PC-9 (cell line): Measurements from ENCODE around the gene YTHDF2. TPM values are rescaled to one million over a fixed set of nuclear protein-coding genes. Genes with fewer than 3 reads are reported as not detected.
"Not testable (repeated sequence)": the region's sequence is repeated elsewhere in the genome, so short reads cannot be mapped to it uniquely, and the experiment has no call there.

Experiments used
- BruUV-seq: library from RNA; stranded (reverse); fragments of 400-500 nt; replicated peaks from 2 replicates; lab custom pipeline; 2021; lab: Mats Ljungman, UMichigan
- CTCF ChIA-PET: fragments of 300-600 bp; sonication (Branson Sonifier 250); formaldehyde crosslinking; loops from one replicate; lab custom pipeline; 2022; ENCODE audit warnings: antibody characterized with exemption; lab: Charles Lee
- POLR2A ChIA-PET: fragments of 300-600 bp; sonication (Branson Sonifier 250); formaldehyde crosslinking; loops from one replicate; lab custom pipeline; 2022; ENCODE audit warnings: antibody characterized with exemption; ENCODE audit not compliant: unreplicated experiment; lab: Charles Lee
- DNase-seq, 2 experiments: peaks; one replicate each; pipeline versions ENCODE4 v3.0.0 to v3.0.0-alpha.2; 2015 to 2022; ENCODE audit warnings: mixed read lengths in 1 of 2
- H2AFZ ChIP-seq: fragments of 200-600 bp; sonication (generic); 2 replicates; pipeline ENCODE4 v1.8.1; 2017; ENCODE audit warnings: antibody characterized with exemption
- H3F3A ChIP-seq: fragments of 200-600 bp; sonication (generic); 2 replicates; pipeline ENCODE4 v1.8.1; 2017; ENCODE audit warnings: antibody characterized with exemption, mild to moderate bottlenecking, low read depth; ENCODE audit not compliant: insufficient read depth
- H3K27ac ChIP-seq: fragments of 200-600 bp; sonication (generic); 2 replicates; pipeline ENCODE4 v1.6.1; 2016; ENCODE audit warnings: mixed run types
- H3K27me3 ChIP-seq: fragments of 200-600 bp; sonication (generic); 2 replicates; pipeline ENCODE4 v1.6.1; 2016; ENCODE audit warnings: low read depth, mixed run types; ENCODE audit not compliant: insufficient read depth
- H3K36me3 ChIP-seq: fragments of 200-600 bp; sonication (generic); 2 replicates; pipeline ENCODE4 v1.6.1; 2016; ENCODE audit warnings: low read depth, mixed run types
- H3K4me1 ChIP-seq: fragments of 200-600 bp; sonication (generic); replicated peaks from 2 replicates; pipeline ENCODE4 v1.6.1; 2016; ENCODE audit warnings: mixed run types; ENCODE audit not compliant: insufficient read depth
- H3K4me2 ChIP-seq: fragments of 200-600 bp; sonication (generic); 2 replicates; pipeline ENCODE4 v1.6.1; 2017; ENCODE audit warnings: mixed run types
- H3K4me3 ChIP-seq: fragments of 200-600 bp; sonication (generic); 2 replicates; pipeline ENCODE4 v1.6.1; 2016; ENCODE audit warnings: mixed run types
- H3K79me2 ChIP-seq: fragments of 200-600 bp; sonication (generic); 2 replicates; pipeline ENCODE4 v1.6.1; 2017; ENCODE audit warnings: low read depth, mixed run types
- H3K9me2 ChIP-seq: fragments of 200-600 bp; sonication (generic); 2 replicates; pipeline ENCODE4 v1.8.1; 2017; ENCODE audit warnings: mild to moderate bottlenecking; ENCODE audit not compliant: insufficient read depth
- H3K9me3 ChIP-seq: fragments of 200-600 bp; sonication (generic); 2 replicates; pipeline ENCODE4 v1.8.1; 2016; ENCODE audit warnings: low read depth; ENCODE audit not compliant: insufficient read depth
- H4K20me1 ChIP-seq: fragments of 200-600 bp; sonication (generic); 2 replicates; pipeline ENCODE4 v1.8.1; 2017; ENCODE audit not compliant: insufficient read depth
- CTCF ChIP-seq: fragments of 200-600 bp; sonication (generic); conservative IDR thresholded peaks from 2 replicates; pipeline ENCODE4 v1.6.1; 2017; ENCODE audit warnings: mixed run types, antibody characterized with exemption, mild to moderate bottlenecking, moderate library complexity
- EZH2 ChIP-seq: fragments of 200-600 bp; sonication (generic); IDR thresholded peaks from 2 replicates; pipeline ENCODE4 v1.8.0; 2017; ENCODE audit warnings: antibody characterized with exemption, low read depth
- intact Hi-C: fragments of 100-400 bp; cut with micrococcal nuclease; formaldehyde crosslinking; loops from one replicate; pipeline ENCODE4 v1.10.0; 2022; ENCODE audit not compliant: unreplicated experiment
- total RNA-seq: library from RNA; stranded (reverse); gene quantifications from 2 replicates; pipeline ENCODE4 v1.2.3, GENCODE V29; 2021

YTHDF2 gene
- total RNA-seq, 1 experiment from 2014 or later: 63.4 TPM

DNA sequence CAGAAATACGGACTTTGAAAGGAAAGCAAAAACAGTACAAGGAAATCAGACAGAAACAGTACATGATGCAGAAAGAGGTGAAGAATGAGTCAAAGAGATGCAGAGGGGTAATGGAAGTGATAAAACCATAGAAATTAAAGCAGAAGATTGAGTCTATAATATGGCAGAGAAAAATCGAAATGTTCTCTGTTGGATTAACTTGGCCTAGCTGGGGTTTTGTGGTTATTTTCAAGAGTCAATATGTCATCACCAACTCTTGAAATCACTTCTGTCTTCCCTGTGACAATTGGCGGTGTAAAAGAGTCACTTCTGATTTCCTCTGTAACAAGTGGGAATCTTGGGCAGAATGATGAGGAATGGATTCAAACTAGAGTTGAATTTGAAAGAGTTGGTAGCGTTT lies 7.4 kb downstream of the YTHDF2 start:
- no peaks in the 10 kb centered on the region for H3K9me3 ChIP-seq
- no peak overlapping the region for H3K4me3 ChIP-seq
- H3K4me2 ChIP-seq: no peak overlapping the region

GRCh38 chr1:28745653-28746173 lies 9.0 kb downstream of the YTHDF2 start:
- Histone ChIP-seq H3K27me3 (no peaks in the 10 kb centered on the region), H3F3A (peaks cover 7% of the 10 kb centered on the region; the same call in 1 of the 2 replicates), H2AFZ (no peak overlapping the region), H3K9me2 (no peaks in the 10 kb centered on the region), H3K27ac (no peak overlapping the region), H4K20me1 (peaks cover 85% of the 10 kb centered on the region), H3K4me2 (0 out of 2 replicates have a peak overlapping the region, but pooled peaks have one; percentile 10), H3K4me1 (peaks cover 7% of the 10 kb centered on the region; the same call in 1 of the 2 replicates), H3K4me3 (no peak overlapping the region), H3K79me2 (peaks cover 98% of the 10 kb centered on the region), H3K36me3 (peaks cover 23% of the 10 kb centered on the region; the same call in 1 of the 2 replicates), H3K9me3 (no peaks in the 10 kb centered on the region)
- CTCF ChIA-PET: interaction anchor here (0.6 kb wide), 1 partner anchor 31 kb away, joined by 4 read pairs; no protein-coding TSS in a partner anchor
- no peak for DNase-seq
- intact Hi-C loops: no loop called here
- POLR2A ChIA-PET: interaction anchor here (0.6 kb wide), 1 partner anchor 66 kb away, joined by 12 read pairs; no protein-coding TSS in a partner anchor
- TF ChIP-seq CTCF (no peak), EZH2 (no peak)
- BruUV-seq: no TSS peak

More for the DNA sequence above, 7.4 kb downstream of the YTHDF2 start:
- ChIA-PET CTCF (no interaction called here), POLR2A (no interaction called here)
- Histone ChIP-seq H2AFZ (no peak overlapping the region), H3K27me3 (no peaks in the 10 kb centered on the region), H4K20me1 (peaks cover 83% of the 10 kb centered on the region), H3K27ac (no peak overlapping the region), H3K36me3 (peaks cover 31% of the 10 kb centered on the region; the same call in 1 of the 2 replicates), H3K9me2 (no peaks in the 10 kb centered on the region), H3F3A (peaks cover 8% of the 10 kb centered on the region), H3K79me2 (peaks cover 99% of the 10 kb centered on the region), H3K4me1 (peaks cover 7% of the 10 kb centered on the region; the same call in 1 of the 2 replicates)
- TF ChIP-seq CTCF: no peak
- TF ChIP-seq EZH2: no peak
- intact Hi-C loops: no loop called here
- DNase-seq: no peak
- BruUV-seq: no TSS peak

DNA sequence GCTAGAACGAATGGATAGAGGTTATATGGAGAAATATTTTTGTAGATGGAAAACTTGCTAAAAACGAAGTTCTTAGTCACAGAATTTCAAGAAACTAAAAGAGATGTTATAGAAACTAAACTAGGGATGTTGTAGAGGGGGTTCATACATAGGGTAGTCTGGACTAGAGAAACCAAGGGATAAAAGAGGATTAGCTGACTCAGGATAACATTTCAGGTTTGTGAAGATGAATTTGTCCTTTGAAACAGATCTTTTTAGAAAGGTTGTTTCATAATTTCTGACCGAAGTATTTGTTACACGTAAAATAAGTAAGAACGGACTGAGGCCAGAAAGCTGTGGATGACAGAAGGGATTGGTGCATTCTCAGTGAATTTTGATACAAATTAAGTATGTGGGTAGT lies 13.6 kb downstream of the YTHDF2 start:
- no peak for DNase-seq
- no peak for TF ChIP-seq EZH2
- TF ChIP-seq CTCF: no peak
- no TSS peak for BruUV-seq
- intact Hi-C loops: no loop called here
- H3K27ac ChIP-seq: no peak overlapping the region
- H3K4me2 ChIP-seq: peak overlapping the region; percentile 23; the same call in 1 of the 2 replicates
- H3K4me3 ChIP-seq: no peak overlapping the region
- peaks cover 10% of the 10 kb centered on the region; the same call in 1 of the 2 replicates for H3F3A ChIP-seq
- H4K20me1 ChIP-seq: peaks cover 95% of the 10 kb centered on the region
- no peaks in the 10 kb centered on the region for H3K27me3 ChIP-seq
- H3K9me2 ChIP-seq: no peaks in the 10 kb centered on the region
- H2AFZ ChIP-seq: no peak overlapping the region
- peaks cover 15% of the 10 kb centered on the region for H3K4me1 ChIP-seq
- peaks cover under 1% of the 10 kb centered on the region; the same call in 1 of the 2 replicates for H3K36me3 ChIP-seq
- peaks cover 99% of the 10 kb centered on the region for H3K79me2 ChIP-seq
- H3K9me3 ChIP-seq: no peaks in the 10 kb centered on the region
- ChIA-PET CTCF (interaction anchor here (0.7 kb wide), 1 partner anchor 107 kb away, joined by 6 read pairs; no protein-coding TSS in a partner anchor), POLR2A (interaction anchor here (0.6 kb wide), 1 partner anchor 65 kb away, joined by 3 read pairs; no protein-coding TSS in a partner anchor)

DNA sequence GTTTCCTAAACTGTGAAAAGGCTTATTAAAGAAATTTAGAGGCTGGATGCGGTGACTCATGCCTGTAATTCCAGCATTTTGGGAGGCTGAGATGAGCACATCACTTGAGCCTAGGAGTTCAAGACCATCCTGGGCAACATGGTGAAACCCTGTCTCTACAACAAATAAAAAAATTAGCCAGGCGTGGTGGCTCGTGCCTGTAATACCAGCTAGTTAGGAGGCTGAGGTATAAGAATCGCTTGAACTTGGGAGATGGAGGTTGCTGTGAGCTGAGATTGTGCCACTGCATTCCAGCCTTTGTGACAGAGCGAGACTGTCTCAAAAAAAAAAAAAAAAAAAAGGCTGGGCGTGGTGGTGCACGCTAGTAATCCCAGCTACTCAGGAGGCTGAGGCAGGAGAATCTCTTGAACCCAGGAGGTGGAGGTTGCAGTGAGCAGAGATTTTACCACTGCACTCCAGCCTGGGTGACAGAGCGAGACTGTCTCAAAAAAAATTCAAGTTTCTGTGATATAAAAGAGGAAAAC lies 14.1 kb downstream of the YTHDF2 start:
- POLR2A ChIA-PET: interaction anchor here (0.6 kb wide), 3 partner anchors 8 to 66 kb away, joined by 3 to 8 read pairs (median 3); partner anchors contain the start of gene YTHDF2
- CTCF ChIA-PET: interaction anchor here (0.6 kb wide), 1 partner anchor 126 kb away, joined by 5 read pairs; no protein-coding TSS in a partner anchor
- BruUV-seq, H3K4me3 ChIP-seq, H3K9me2 ChIP-seq, H3K27me3 ChIP-seq, H3K27ac ChIP-seq, H3F3A ChIP-seq, intact Hi-C loops, H2AFZ ChIP-seq, H3K36me3 ChIP-seq, H3K9me3 ChIP-seq: not testable (repeated sequence)
- H4K20me1 ChIP-seq: peaks cover 97% of the 10 kb centered on the region
- H3K4me1 ChIP-seq: peaks cover 15% of the 10 kb centered on the region
- DNase-seq: peak in 1 of 2 experiments; percentile 11
- peaks cover 99% of the 10 kb centered on the region for H3K79me2 ChIP-seq
- H3K4me2 ChIP-seq: peak overlapping the region; percentile 29
